HCT116 (cell line): ENCODE results near the gene MXRA8.

Experiments used
- CTCF ChIP-seq, 3 experiments: fragments of 200-600 bp in 1 of 3; sonication (generic) in 1 of 3; IDR thresholded peaks in 2 of 3; conservative IDR thresholded peaks in 1 of 3; 2 replicates each; pipeline ENCODE4 v1.5.1; 2012 to 2017; ENCODE audit warnings: low read depth in 2 of 3, low read length in 2 of 3, antibody characterized with exemption in 1 of 3, borderline replicate concordance in 1 of 3, control low read depth in 1 of 3, mild to moderate bottlenecking in 1 of 3, mixed read lengths in 1 of 3, mixed run types in 1 of 3, moderate library complexity in 1 of 3; ENCODE audit not compliant: insufficient read depth in 1 of 3
- EZH2 ChIP-seq: fragments of 200-600 bp; sonication (generic); IDR thresholded peaks from 2 replicates; pipeline ENCODE4 v1.6.1; 2017; ENCODE audit warnings: antibody characterized with exemption, mixed run types
- MAX ChIP-seq: IDR thresholded peaks from 2 replicates; pipeline ENCODE4 v1.6.1; 2012
- POLR2AphosphoS5 ChIP-seq: IDR thresholded peaks from 2 replicates; pipeline ENCODE4 v1.6.1; 2011; ENCODE audit warnings: mild to moderate bottlenecking, low read depth, low read length, moderate library complexity
- SP1 ChIP-seq: IDR thresholded peaks from 2 replicates; pipeline ENCODE4 v1.6.1; 2012; ENCODE audit warnings: low read depth

- TF ChIP-seq POLR2AphosphoS5 (no peak), EZH2 (no peak), CTCF (IDR thresholded peaks at IDR 0.05 in 2 of 3, conservative IDR thresholded peaks at IDR 0.05 in 1 of 3; ENCODE audit: borderline replicate concordance in 1 of 3, insufficient read depth in 1 of 3, low read depth in 2 of 3, low read length in 2 of 3) (no peak), MAX (no peak), SP1 (no peak)
Measured at GRCh38 chr1:1340185-1340584, 18.2 kb downstream of the MXRA8 start.
